Lower leg skin (tissue), 3 donors: ENCODE measurements around the gene GRIP1.

Experiments
- POLR2A ChIP-seq, 2 donors: fragments of 450-650 bp; IDR thresholded peaks; one replicate each; pipeline ENCODE4 v1.6.1; 2016 to 2017; ENCODE audit warnings: antibody characterized with exemption in 2 of 2, mild to moderate bottlenecking in 1 of 2, moderate library complexity in 1 of 2
- TF ChIP-seq, protein P1 (sequence below), 3 donors: fragments of 450-650 bp; IDR thresholded peaks; one replicate each; pipeline ENCODE4 v1.5.1; 2016; ENCODE audit warnings: antibody characterized with exemption in 3 of 3, mild to moderate bottlenecking in 3 of 3, moderate library complexity in 2 of 3

DNA sequence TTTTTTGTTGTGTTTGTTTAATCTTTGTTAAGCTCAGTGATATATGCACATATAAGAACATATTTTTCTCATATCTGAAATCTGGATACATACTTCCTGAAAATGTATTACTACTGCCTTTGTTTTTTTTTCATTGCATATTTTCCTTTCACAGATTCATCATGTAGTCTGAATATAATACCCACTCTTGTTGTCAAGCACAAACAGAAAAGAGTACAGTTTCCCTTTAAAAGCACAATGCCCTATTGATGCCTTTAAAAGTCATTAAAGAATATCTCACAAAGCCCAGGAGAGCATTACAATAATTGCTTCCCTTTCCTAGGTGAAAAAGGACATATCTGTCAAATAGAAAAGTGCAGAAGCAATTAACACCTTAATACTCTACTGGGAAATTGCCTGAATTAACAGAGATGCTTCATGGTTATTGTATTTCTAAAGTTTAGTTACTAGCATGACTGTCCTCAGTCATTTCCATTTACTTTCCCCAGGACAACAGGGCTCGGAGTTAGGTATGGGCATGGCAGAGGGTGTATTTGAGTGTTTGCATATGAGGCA, 107.4 kb downstream of the GRIP1 start:
- TF ChIP-seq POLR2A (IDR thresholded peaks at IDR 0.05) = no peak
- TF ChIP-seq, protein P1, sequence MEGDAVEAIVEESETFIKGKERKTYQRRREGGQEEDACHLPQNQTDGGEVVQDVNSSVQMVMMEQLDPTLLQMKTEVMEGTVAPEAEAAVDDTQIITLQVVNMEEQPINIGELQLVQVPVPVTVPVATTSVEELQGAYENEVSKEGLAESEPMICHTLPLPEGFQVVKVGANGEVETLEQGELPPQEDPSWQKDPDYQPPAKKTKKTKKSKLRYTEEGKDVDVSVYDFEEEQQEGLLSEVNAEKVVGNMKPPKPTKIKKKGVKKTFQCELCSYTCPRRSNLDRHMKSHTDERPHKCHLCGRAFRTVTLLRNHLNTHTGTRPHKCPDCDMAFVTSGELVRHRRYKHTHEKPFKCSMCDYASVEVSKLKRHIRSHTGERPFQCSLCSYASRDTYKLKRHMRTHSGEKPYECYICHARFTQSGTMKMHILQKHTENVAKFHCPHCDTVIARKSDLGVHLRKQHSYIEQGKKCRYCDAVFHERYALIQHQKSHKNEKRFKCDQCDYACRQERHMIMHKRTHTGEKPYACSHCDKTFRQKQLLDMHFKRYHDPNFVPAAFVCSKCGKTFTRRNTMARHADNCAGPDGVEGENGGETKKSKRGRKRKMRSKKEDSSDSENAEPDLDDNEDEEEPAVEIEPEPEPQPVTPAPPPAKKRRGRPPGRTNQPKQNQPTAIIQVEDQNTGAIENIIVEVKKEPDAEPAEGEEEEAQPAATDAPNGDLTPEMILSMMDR (IDR thresholded peaks at IDR 0.05) = no peak
